ENCODE results near the gene SLC39A11. TPM values are rescaled to one million over a fixed set of nuclear protein-coding genes. Genes with fewer than 3 reads are reported as not detected.
"Not testable (repeated sequence)": the region's sequence is repeated elsewhere in the genome, so short reads cannot be mapped to it uniquely, and the experiment has no call there.

Gene SLC39A11
- total RNA-seq, 2 experiments from 2014 or later: 9.7 to 12.2 TPM

DNA sequence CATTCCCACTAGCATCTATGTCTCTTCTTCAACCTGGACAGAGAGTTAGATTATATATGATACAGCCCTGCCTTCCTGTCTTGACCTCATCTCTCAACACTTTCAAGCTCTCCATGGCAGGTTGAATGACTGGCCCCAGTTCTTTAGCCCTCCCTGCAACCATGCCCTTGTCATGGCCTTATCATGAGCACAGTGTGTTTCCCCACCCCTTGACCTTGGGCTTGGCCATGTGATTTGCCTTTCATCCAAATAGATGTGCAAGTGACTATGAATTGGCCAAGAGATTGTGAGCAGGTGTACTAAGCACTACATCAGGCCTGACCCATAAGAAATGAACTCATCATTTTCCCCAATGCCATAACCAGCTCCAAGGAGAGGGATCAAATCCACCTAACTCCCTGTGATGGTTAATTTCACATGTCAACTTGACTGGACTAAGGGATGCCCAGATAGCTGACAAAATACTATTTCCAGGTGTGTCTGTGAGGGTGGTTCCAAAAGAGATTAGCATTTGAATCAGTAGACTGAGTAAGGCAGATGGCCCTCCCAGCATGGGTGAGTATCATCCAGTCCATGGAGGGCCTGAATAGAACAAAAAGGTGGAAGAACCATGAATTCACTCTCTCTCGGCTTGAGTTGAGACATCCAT is 97.4 kb downstream of the SLC39A11 start:
- ATAC-seq (ENCODE audit: poor library complexity): no peak
- Histone ChIP-seq H3K36me3 (ENCODE audit: insufficient read depth, low read length) (no peaks in the 10 kb centered on the region), H3K27me3 (ENCODE audit: control insufficient read depth in 1 of 2, insufficient read depth in 2 of 2, low read length in 2 of 2) (no peaks in the 10 kb centered on the region), H3K4me3 (ENCODE audit: low read length) (no peak overlapping the region), H3K9me3 (ENCODE audit: control insufficient read depth in 1 of 2, insufficient read depth in 1 of 2, low read length in 2 of 2) (no peaks in the 10 kb centered on the region), H3K27ac (ENCODE audit: low read depth in 1 of 2, low read length in 2 of 2) (no peak overlapping the region), H3K4me1 (ENCODE audit: insufficient read depth, low read length) (no peaks in the 10 kb centered on the region)
- DNase-seq: no peak
- H3K9me3 Mint-ChIP-seq: no peaks in the 10 kb centered on the region
- ChIA-PET POLR2A (no interaction called here), CTCF (interaction anchor here (1.1 kb wide), 1 partner anchor 15 kb away, joined by 4 read pairs; no protein-coding TSS in a partner anchor)
- TF ChIP-seq, protein P1, sequence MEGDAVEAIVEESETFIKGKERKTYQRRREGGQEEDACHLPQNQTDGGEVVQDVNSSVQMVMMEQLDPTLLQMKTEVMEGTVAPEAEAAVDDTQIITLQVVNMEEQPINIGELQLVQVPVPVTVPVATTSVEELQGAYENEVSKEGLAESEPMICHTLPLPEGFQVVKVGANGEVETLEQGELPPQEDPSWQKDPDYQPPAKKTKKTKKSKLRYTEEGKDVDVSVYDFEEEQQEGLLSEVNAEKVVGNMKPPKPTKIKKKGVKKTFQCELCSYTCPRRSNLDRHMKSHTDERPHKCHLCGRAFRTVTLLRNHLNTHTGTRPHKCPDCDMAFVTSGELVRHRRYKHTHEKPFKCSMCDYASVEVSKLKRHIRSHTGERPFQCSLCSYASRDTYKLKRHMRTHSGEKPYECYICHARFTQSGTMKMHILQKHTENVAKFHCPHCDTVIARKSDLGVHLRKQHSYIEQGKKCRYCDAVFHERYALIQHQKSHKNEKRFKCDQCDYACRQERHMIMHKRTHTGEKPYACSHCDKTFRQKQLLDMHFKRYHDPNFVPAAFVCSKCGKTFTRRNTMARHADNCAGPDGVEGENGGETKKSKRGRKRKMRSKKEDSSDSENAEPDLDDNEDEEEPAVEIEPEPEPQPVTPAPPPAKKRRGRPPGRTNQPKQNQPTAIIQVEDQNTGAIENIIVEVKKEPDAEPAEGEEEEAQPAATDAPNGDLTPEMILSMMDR (IDR thresholded peaks at IDR 0.05): no peak
- no peaks in the 10 kb centered on the region for H3K4me1 Mint-ChIP-seq (ENCODE audit: low read depth)
- intact Hi-C loops (cut with DNase I, micrococcal nuclease): no loop called here
- no peaks in the 10 kb centered on the region for H3K36me3 Mint-ChIP-seq (ENCODE audit: low read depth)
- no peaks in the 10 kb centered on the region for H3K27me3 Mint-ChIP-seq
- no peak overlapping the region for H3K4me3 Mint-ChIP-seq
- H3K27ac Mint-ChIP-seq: no peak overlapping the region

DNA sequence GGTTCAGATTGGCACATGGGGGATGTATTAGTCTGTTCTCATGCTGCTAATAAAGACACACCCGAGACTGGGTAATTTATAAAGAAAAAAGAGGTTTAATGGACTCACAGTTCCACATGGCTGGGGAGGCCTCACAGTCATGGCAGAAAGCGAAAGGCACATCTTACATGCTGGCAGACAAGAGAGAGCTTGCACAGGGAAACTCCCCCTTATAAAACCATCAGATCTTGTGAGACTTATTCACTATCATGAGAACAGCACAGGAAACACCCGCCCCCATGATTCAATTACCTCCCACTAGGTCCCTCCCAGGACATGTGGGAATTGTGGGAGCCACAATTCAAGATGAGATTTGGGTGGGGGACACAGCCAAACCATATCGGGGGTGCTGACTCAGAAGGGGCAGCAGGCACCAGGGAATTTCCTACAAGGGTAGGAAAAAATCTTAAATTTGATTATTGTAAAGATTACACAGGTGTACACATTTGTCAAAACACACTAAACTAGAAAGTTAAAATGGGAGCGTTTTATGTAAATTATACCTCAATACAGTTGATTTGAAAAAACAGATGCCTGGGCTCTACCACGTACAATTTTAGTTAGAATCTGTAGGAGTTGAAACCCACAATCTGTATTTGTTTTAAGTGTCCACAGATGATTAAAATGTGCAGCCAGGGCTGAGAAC is 99.6 kb downstream of the SLC39A11 start:
- DNase-seq; ATAC-seq (ENCODE audit: poor library complexity); H3K4me1 Mint-ChIP-seq (ENCODE audit: low read depth); H3K27ac Mint-ChIP-seq; H3K27me3 ChIP-seq (ENCODE audit: control insufficient read depth in 1 of 2, insufficient read depth in 2 of 2, low read length in 2 of 2); H3K4me1 ChIP-seq (ENCODE audit: insufficient read depth, low read length); H3K27me3 Mint-ChIP-seq; intact Hi-C loops (cut with DNase I, micrococcal nuclease); H3K27ac ChIP-seq (ENCODE audit: low read depth in 1 of 2, low read length in 2 of 2); H3K36me3 ChIP-seq (ENCODE audit: insufficient read depth, low read length); H3K4me3 ChIP-seq (ENCODE audit: low read length); H3K9me3 Mint-ChIP-seq; CTCF ChIA-PET; H3K36me3 Mint-ChIP-seq (ENCODE audit: low read depth); H3K9me3 ChIP-seq (ENCODE audit: control insufficient read depth in 1 of 2, insufficient read depth in 1 of 2, low read length in 2 of 2); H3K4me3 Mint-ChIP-seq; POLR2A ChIA-PET: not testable (repeated sequence)

DNA sequence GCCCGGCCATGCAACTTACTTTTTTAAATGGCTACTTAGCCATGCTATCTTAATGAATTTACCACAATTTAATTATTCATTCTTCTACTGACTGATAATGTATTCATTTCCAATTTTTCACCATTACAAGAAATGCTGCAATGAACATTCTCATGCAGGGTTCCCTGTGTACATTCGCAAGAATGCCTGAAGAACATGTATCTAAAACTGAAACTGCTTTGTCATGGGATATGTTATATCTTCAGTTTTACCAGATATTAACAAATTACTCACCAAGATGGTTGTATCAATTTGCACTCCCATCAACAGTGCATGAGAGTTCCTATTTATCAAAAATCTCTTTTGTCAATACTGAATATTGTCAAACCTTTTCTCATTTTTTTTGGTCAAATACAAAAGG is 100.8 kb downstream of the SLC39A11 start:
- H3K4me3 Mint-ChIP-seq: no peak overlapping the region
- ChIA-PET CTCF (no interaction called here), POLR2A (no interaction called here)
- intact Hi-C loops (cut with DNase I, micrococcal nuclease): no loop called here
- ATAC-seq (ENCODE audit: poor library complexity) (no peak), DNase-seq (no peak)
- no peak overlapping the region for H3K27ac Mint-ChIP-seq
- H3K4me1 Mint-ChIP-seq (ENCODE audit: low read depth): no peaks in the 10 kb centered on the region
- Histone ChIP-seq H3K27ac (ENCODE audit: low read depth in 1 of 2, low read length in 2 of 2) (no peak overlapping the region), H3K9me3 (ENCODE audit: control insufficient read depth in 1 of 2, insufficient read depth in 1 of 2, low read length in 2 of 2) (no peaks in the 10 kb centered on the region), H3K4me1 (ENCODE audit: insufficient read depth, low read length) (no peaks in the 10 kb centered on the region), H3K36me3 (ENCODE audit: insufficient read depth, low read length) (no peaks in the 10 kb centered on the region), H3K4me3 (ENCODE audit: low read length) (no peak overlapping the region), H3K27me3 (ENCODE audit: control insufficient read depth in 1 of 2, insufficient read depth in 2 of 2, low read length in 2 of 2) (no peaks in the 10 kb centered on the region)
- H3K27me3 Mint-ChIP-seq: no peaks in the 10 kb centered on the region
- no peaks in the 10 kb centered on the region for H3K9me3 Mint-ChIP-seq
- TF ChIP-seq, protein P1 (IDR thresholded peaks at IDR 0.05): no peak
- H3K36me3 Mint-ChIP-seq (ENCODE audit: low read depth): no peaks in the 10 kb centered on the region
